Kidney tubule cell (primary cell): ENCODE results near the gene PDE4D.
"Not testable (repeated sequence)": the region's sequence is repeated elsewhere in the genome, so short reads cannot be mapped to it uniquely, and the experiment has no call there.

ENCODE experiments used
- DNase-seq: peaks from one replicate; pipeline ENCODE4 v3.0.0-alpha.2; 2018; ENCODE audit warnings: low spot score

PDE4D gene

DNA sequence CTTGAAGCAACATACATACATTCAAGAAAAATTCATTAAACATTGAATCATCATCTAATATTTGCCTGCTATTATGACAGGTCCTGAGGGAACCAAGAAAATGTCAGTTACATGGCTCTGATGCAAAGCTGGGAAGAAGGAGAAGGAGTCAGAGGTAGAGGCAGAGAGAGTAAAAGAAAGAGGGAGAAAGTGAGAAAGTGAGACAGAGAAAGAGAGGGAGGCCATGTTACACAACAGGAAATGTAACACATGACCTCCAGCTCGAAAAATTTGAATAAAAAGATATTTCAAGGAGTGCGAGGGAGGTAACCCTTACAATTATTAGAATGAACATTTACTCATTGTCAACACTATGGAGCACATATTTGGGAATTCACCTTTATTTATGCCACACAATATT lies 189.7 kb downstream of the PDE4D start:
- DNase-seq = no peak

- DNase-seq = no peak
These were observed 195.0 kb downstream of the PDE4D start for GRCh38 chr5:59698207-59699178.

GRCh38 chr5:59694411-59694810 lies 199.1 kb downstream of the PDE4D start:
- DNase-seq = no peak

- DNase-seq = no peak
These were observed 199.8 kb downstream of the PDE4D start for GRCh38 chr5:59693492-59694309.

GRCh38 chr5:59685793-59686192 lies 207.7 kb downstream of the PDE4D start:
- no peak for DNase-seq

DNA sequence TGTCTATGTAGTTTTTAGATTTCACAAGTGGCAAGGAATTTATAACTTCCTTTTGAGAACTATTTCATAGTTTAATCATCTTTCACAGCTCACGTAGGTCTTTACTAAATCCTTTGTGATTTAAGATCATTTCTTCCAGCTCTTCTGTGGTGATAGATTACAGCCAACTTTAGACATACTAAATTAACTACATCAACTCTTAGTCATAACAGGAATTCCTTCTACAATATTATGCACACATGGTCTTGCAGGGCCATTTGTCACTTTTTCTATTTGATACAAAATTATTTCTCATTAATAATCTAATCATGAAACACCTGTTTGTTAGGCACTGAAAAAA lies 208.4 kb downstream of the PDE4D start:
- DNase-seq = no peak

GRCh38 chr5:59684388-59685190 lies 208.9 kb downstream of the PDE4D start:
- DNase-seq = peak; percentile 29

GRCh38 chr5:59683311-59683710 lies 210.2 kb downstream of the PDE4D start:
- DNase-seq = no peak

DNA sequence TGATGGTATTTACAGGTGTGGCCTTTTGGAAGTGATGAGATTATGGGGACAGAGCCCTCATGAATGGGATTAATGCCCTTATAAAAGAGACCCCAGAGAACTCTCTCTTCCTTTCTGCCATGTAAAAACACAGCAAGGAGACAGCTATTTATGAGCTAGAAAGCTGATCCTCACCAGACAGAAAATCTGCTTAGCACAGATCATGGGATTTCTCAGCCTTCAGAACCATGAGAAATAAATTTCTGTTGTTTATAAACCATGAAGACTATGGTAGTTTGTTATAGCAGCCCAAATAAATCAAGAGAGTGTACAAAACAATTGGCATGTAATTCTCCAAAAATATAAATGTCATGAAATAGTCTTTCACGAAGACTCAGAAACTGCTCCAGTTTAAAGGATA lies 211.0 kb downstream of the PDE4D start:
- no peak for DNase-seq

DNA sequence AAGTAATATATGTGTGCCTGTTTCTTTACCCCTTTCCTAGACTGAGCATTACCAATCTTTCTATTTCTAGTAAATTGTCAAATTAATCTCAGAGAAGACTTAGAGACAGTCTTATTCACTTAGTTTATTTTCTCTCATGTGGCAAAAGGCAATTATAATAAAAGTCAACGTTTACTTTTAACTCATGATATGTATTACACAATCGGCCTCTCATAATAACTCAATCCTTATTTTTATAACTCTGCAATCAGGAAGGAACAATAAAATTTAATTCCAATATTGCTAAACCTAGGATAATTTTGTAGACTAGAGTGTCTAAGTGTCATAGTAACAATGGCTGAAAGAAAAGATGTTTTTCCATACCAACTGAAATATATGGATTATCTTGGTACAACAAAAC lies 214.6 kb downstream of the PDE4D start:
- no peak for DNase-seq

DNA sequence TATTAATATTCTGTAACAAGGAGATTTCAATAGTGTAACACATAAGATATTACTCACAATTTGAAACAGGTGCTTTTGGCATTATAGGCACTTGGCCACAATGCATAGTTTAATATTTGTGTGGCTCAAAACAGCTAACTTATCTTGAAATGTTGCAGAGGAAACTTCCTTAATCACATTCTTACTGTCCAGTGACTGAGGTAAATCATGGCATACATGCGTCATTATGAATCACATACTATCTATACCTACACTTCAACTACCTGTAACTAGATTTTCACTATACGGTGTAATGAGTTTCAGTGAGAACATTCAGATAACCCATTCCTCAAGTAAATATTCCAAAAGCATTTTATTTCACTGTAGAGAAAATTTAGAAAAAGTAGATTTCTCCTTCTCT lies 218.8 kb downstream of the PDE4D start:
- DNase-seq = no peak

GRCh38 chr5:59673438-59674058 lies 220.0 kb downstream of the PDE4D start:
- peak; percentile 68 for DNase-seq

DNA sequence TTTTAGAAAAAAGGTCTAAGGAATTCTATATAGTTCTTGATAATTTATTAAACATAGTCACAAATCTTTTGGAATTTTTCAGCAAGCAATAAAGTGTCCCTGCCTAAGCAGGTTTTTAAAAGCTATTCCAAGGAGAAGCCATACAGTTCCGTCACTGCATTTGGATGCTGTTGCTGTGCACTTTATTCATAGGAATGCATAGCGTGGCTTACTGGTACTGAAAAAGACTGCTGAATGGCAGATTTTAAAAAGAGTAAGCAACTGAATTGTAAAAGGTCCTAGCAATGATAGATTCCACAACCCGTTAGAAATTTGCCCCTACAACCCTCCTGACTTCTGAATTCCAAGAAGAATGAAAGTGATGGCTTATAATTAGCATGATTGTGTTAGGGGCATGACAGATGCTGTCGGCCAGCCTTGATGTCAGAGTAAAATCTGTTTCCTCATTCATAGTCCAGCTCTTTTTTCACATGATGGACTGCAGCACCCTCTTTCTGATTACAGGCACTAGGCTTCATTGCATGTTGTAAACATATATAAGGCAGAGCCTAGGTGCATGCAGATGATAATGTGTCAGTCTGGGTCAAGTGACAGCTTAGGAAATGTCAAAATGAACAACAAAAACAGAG lies 227.0 kb downstream of the PDE4D start:
- no peak for DNase-seq

GRCh38 chr5:59665832-59666203 lies 227.7 kb downstream of the PDE4D start:
- DNase-seq = not testable (repeated sequence)

- no peak for DNase-seq
These were observed 228.3 kb downstream of the PDE4D start for GRCh38 chr5:59665086-59665831.

DNA sequence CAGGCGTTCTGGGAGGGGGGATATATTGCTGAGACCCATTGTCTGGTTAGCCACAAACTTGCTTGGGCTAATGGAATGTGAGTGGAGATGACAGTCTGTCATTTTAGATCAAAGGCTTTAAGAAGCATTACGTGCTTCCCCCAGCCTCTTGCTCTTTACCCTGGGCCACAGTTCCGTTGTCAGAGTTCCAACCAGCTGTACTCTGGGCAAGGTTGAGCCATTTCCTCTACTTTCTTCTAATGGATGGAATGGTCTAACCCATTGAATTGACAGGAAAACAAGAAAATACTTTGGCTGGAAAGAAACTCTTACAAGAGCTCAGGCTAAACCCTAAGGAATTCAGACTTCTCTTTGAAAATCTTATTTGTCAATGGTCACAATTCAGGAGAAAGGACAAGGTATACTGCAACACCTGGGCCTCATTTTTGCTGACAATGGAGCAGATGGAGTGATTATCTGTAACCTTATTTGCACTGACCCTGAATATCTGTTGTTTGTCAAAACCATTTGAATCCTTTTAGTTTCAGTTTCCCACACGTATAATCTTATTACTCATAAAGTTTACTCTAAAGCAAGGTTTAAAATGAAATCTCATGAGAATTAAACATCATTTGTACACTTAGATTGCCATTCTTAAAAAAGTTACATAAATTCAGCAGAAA lies 231.4 kb downstream of the PDE4D start:
- DNase-seq = peak; percentile 7

GRCh38 chr5:59661311-59661710 lies 232.2 kb downstream of the PDE4D start:
- no peak for DNase-seq

GRCh38 chr5:59660737-59661136 lies 232.8 kb downstream of the PDE4D start:
- DNase-seq = peak; percentile 47

GRCh38 chr5:59656351-59657254 lies 236.9 kb downstream of the PDE4D start:
- DNase-seq = no peak
